IMR-90 (cell line): ENCODE results near the gene COA3.

Source experiments
- BHLHE40 ChIP-seq: fragments of 150-350 bp; IDR thresholded peaks from 2 replicates; pipeline ENCODE4 v1.6.1; 2016; ENCODE audit warnings: mild to moderate bottlenecking, low read depth, low read length
- CEBPB ChIP-seq: IDR thresholded peaks from 2 replicates; pipeline ENCODE4 v1.6.1; 2012; ENCODE audit warnings: low read depth, low read length, improper control_type of control experiment
- FOS ChIP-seq: fragments of 150-350 bp; IDR thresholded peaks from 2 replicates; pipeline ENCODE4 v1.6.1; 2016; ENCODE audit warnings: low read depth, low read length
- MAZ ChIP-seq: IDR thresholded peaks from 2 replicates; pipeline ENCODE4 v1.6.1; 2012; ENCODE audit warnings: low read depth, mild to moderate bottlenecking, low read length, improper control_type of control experiment, moderate library complexity, borderline replicate concordance
- MXI1 ChIP-seq: IDR thresholded peaks from 2 replicates; pipeline ENCODE4 v1.6.1; 2012; ENCODE audit warnings: low read depth, mild to moderate bottlenecking, low read length, moderate library complexity, borderline replicate concordance
- POLR2A ChIP-seq: IDR thresholded peaks from 2 replicates; pipeline ENCODE4 v1.6.1; 2012; ENCODE audit warnings: mild to moderate bottlenecking, low read depth, low read length
- RAD21 ChIP-seq: IDR thresholded peaks from 2 replicates; pipeline ENCODE4 v1.6.1; 2012; ENCODE audit warnings: low read length, improper control_type of control experiment
- RCOR1 ChIP-seq: IDR thresholded peaks from 2 replicates; pipeline ENCODE4 v1.6.1; 2012; ENCODE audit warnings: mild to moderate bottlenecking, low read length, improper control_type of control experiment; ENCODE audit not compliant: insufficient replicate concordance
- TF ChIP-seq, protein P1 (sequence below): conservative IDR thresholded peaks from 2 replicates; pipeline ENCODE4 v1.5.1; 2012; ENCODE audit warnings: mild to moderate bottlenecking, low read depth, low read length, improper control_type of control experiment

GRCh38 chr17:42843358-42843934 is 44.9 kb upstream of the COA3 start:
- TF ChIP-seq POLR2A (peak; percentile 53; the same call in 1 of the 2 replicates), FOS (no peak), BHLHE40 (no peak), RCOR1 (no peak), RAD21 (peak; percentile 97), MXI1 (no peak), MAZ (no peak), CEBPB (no peak)
- TF ChIP-seq, protein P1, sequence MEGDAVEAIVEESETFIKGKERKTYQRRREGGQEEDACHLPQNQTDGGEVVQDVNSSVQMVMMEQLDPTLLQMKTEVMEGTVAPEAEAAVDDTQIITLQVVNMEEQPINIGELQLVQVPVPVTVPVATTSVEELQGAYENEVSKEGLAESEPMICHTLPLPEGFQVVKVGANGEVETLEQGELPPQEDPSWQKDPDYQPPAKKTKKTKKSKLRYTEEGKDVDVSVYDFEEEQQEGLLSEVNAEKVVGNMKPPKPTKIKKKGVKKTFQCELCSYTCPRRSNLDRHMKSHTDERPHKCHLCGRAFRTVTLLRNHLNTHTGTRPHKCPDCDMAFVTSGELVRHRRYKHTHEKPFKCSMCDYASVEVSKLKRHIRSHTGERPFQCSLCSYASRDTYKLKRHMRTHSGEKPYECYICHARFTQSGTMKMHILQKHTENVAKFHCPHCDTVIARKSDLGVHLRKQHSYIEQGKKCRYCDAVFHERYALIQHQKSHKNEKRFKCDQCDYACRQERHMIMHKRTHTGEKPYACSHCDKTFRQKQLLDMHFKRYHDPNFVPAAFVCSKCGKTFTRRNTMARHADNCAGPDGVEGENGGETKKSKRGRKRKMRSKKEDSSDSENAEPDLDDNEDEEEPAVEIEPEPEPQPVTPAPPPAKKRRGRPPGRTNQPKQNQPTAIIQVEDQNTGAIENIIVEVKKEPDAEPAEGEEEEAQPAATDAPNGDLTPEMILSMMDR: peak; percentile 98
